GM18526 (cell line): ENCODE results near the gene NOTCH2.

Source experiments
- POLR2A ChIP-seq: IDR thresholded peaks from 3 replicates; pipeline ENCODE4 v1.6.1; 2011; ENCODE audit not compliant: insufficient read length; ENCODE audit errors: extremely low read depth

The NOTCH2 gene

DNA sequence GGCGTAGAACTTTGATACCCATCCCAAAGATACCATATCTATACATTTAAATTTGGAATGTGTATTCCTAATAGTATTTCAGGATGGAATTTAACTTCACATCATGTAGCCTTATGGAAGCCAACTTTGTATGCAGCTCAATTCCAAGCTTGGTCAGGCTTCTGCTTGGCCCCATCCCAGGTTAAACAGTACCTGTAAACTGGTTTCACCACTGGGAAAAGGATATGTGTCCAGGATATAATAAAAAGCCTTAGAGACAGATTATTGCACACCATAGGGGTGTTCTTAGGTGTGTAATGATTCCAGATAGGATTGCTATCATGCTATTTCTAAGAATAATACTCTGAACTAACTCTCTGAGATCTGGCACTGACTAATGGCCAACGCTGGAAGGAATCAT lies 201.3 kb downstream of the NOTCH2 start:
- no peak for TF ChIP-seq POLR2A

- no peak for TF ChIP-seq POLR2A
These were observed 203.0 kb downstream of the NOTCH2 start for GRCh38 chr1:119866451-119866850.

DNA sequence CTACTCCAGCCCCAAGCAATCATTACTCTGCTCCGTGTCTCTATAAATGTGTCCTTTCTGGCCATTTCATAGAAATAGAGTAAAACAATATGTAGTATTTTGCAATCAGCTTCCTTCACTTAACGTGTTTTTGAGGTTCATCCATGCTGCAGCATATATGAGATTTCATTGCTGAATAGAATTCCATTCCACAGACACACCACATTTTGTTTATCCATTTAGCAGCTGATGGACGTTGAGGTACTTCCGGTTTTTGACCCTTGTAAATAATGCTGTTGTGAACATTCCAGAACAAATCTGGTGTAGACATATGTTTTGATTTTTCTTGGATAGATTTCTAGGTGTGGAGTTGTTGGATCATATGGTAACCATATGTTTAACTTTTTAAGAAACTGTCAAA lies 203.8 kb downstream of the NOTCH2 start:
- no peak for TF ChIP-seq POLR2A

DNA sequence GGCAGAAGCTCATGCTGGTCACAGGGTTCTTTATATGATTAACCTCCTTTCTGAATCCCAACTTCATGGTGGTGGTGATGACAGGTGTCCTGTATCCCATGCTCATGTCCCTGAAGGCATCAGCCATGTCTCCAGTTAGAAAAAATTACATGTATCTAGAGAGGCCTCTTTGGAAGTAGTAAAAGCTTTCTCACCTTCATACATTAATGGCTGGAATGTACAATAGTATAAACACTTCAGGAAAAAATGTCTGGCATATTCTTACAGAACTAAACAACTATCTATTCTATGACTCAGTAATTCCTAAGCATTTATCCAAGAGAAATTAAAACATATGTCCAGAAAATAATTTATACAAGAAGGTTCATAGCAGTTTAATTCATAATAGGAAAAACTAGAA lies 207.2 kb downstream of the NOTCH2 start:
- no peak for TF ChIP-seq POLR2A
